ENCODE data around the gene CHID1. TPM values are rescaled to one million over a fixed set of nuclear protein-coding genes. Genes with fewer than 3 reads are reported as not detected.

Gene CHID1
- total RNA-seq, 1 donor from 2014 or later = 17.5 TPM

Small RNA genes within 50 kb of the gene (small RNA-seq; reads per million reads assigned to genes)
- gene RNU6-1025P = not detected

Other genes starting within 250 kb of the CHID1 start
- gene DEAF1, start 215.6 kb downstream of the CHID1 start, total RNA-seq = 60.3 TPM
- gene TMEM80, start 215.0 kb downstream of the CHID1 start, total RNA-seq = 11.8 TPM
- gene EPS8L2, start 204.6 kb downstream of the CHID1 start, total RNA-seq = 0.41 TPM
- 77.9 TPM for gene TALDO1, start 163.3 kb downstream of the CHID1 start, total RNA-seq
- 21.2 TPM for gene GATD1, start 133.3 kb downstream of the CHID1 start, total RNA-seq
- 7.3 TPM for gene CEND1, start 120.7 kb downstream of the CHID1 start, total RNA-seq
- 14.7 TPM for gene SLC25A22, start 112.5 kb downstream of the CHID1 start, total RNA-seq
- gene PIDD1, start 105.6 kb downstream of the CHID1 start, total RNA-seq = 5.7 TPM
- 210 TPM for gene RPLP2, start 100.8 kb downstream of the CHID1 start, total RNA-seq
- gene PNPLA2, start 91.9 kb downstream of the CHID1 start, total RNA-seq = 5.3 TPM
- 0.82 TPM for gene CRACR2B, start 82.9 kb downstream of the CHID1 start, total RNA-seq
- gene CD151, start 77.9 kb downstream of the CHID1 start, total RNA-seq = 34.6 TPM
- 17.5 TPM for gene POLR2L, start 68.3 kb downstream of the CHID1 start, total RNA-seq
- 14.3 TPM for gene TSPAN4, start 68.0 kb downstream of the CHID1 start, total RNA-seq
- gene AP2A2, start 15.1 kb upstream of the CHID1 start, total RNA-seq = 34.6 TPM
- not detected for gene MUC6, start 125.9 kb upstream of the CHID1 start, total RNA-seq
- gene MUC2, start 164.1 kb upstream of the CHID1 start, total RNA-seq = not detected
- gene MUC5AC, start 247.1 kb upstream of the CHID1 start, total RNA-seq = not detected